HEK293 (cell line): ENCODE results near the gene NPHP4.

Experiments used
- CTCF ChIA-PET: fragments of 350-600 bp; formaldehyde crosslinking; extraction: SDS; loops from one replicate; lab custom pipeline; 2021; ENCODE audit warnings: antibody characterized with exemption; lab: Yijun Ruan, JAX
- POLR2A ChIA-PET: fragments of 300-600 bp; formaldehyde crosslinking; extraction: SDS; loops from one replicate; lab custom pipeline; 2020; ENCODE audit warnings: antibody characterized with exemption, inconsistent platforms; lab: Yijun Ruan, JAX
- H3K27ac ChIP-seq: fragments of 200-500 bp; sonication (Bioruptor generic); 2 replicates; pipeline ENCODE4 v1.5.1; 2014; ENCODE audit warnings: low read depth, low read length, control low read depth, inconsistent platforms; ENCODE audit errors: extremely low read depth
- H3K36me3 ChIP-seq, 2 experiments: fragments of 200-500 bp in 1 of 2; sonication (Bioruptor generic) in 1 of 2; 1 replicate in 1 of 2; 2 replicates in 1 of 2; pipeline ENCODE4 v1.5.1; 2014 to 2017; ENCODE audit warnings: inconsistent platforms in 2 of 2, low read length in 2 of 2; ENCODE audit not compliant: control insufficient read depth in 2 of 2, insufficient read depth in 1 of 2
- H3K4me1 ChIP-seq: fragments of 200-500 bp; sonication (Bioruptor generic); 2 replicates; pipeline ENCODE4 v1.5.1; 2014; ENCODE audit warnings: mild to moderate bottlenecking, low read length, inconsistent platforms; ENCODE audit not compliant: control insufficient read depth, insufficient read depth
- H3K4me3 ChIP-seq: 2 replicates; pipeline ENCODE4 v1.5.1; 2011; ENCODE audit warnings: low read depth, mild to moderate bottlenecking, control low read depth, low read length, moderate library complexity
- H3K9me3 ChIP-seq: fragments of 200-500 bp; sonication (Bioruptor generic); 2 replicates; pipeline ENCODE4 v1.5.1; 2014; ENCODE audit warnings: low read depth, low read length, inconsistent platforms; ENCODE audit not compliant: control insufficient read depth, insufficient read depth
- GFI1B ChIP-seq: fragments of 450-650 bp; formaldehyde crosslinking; IDR thresholded peaks from 2 replicates; pipeline ENCODE4 v1.5.1; 2016; ENCODE audit warnings: missing biosample characterization, missing genetic modification characterization
- HOXA7 ChIP-seq: sonication (generic); formaldehyde crosslinking; IDR thresholded peaks from 2 replicates; pipeline ENCODE4 v1.8.1; 2022; ENCODE audit warnings: missing genetic modification reagents, borderline replicate concordance
- HOXD13 ChIP-seq: sonication (generic); formaldehyde crosslinking; IDR thresholded peaks from 2 replicates; pipeline ENCODE4 v1.8.0; 2022; ENCODE audit warnings: missing genetic modification reagents, borderline replicate concordance
- IKZF3 ChIP-seq: fragments of 450-650 bp; IDR thresholded peaks from 2 replicates; pipeline ENCODE4 v1.5.0; 2018; ENCODE audit warnings: missing biosample characterization, mild to moderate bottlenecking, missing genetic modification characterization, moderate library complexity
- MEIS1 ChIP-seq: sonication (generic); formaldehyde crosslinking; IDR thresholded peaks from 2 replicates; pipeline ENCODE4 v1.8.1; 2022; ENCODE audit warnings: missing genetic modification reagents, mild to moderate bottlenecking, borderline replicate concordance
- ZBTB48 ChIP-seq: fragments of 450-650 bp; formaldehyde crosslinking; IDR thresholded peaks from 2 replicates; pipeline ENCODE4 v1.5.1; 2016; ENCODE audit warnings: missing biosample characterization, missing genetic modification characterization
- ZIC2 ChIP-seq: fragments of 450-650 bp; formaldehyde crosslinking; IDR thresholded peaks from 2 replicates; pipeline ENCODE4 v1.5.1; 2016; ENCODE audit warnings: missing biosample characterization, missing genetic modification characterization
- ZNF112 ChIP-seq: fragments of 450-650 bp; formaldehyde crosslinking; IDR thresholded peaks from 2 replicates; pipeline ENCODE4 v1.5.0; 2017; ENCODE audit warnings: missing biosample characterization, missing genetic modification characterization
- ZNF157 ChIP-seq: fragments of 450-650 bp; formaldehyde crosslinking; IDR thresholded peaks from 2 replicates; pipeline ENCODE4 v1.5.1; 2016; ENCODE audit warnings: missing biosample characterization, missing genetic modification characterization
- ZNF202 ChIP-seq: fragments of 450-650 bp; formaldehyde crosslinking; IDR thresholded peaks from 2 replicates; pipeline ENCODE4 v1.5.1; 2016; ENCODE audit warnings: missing biosample characterization, missing genetic modification characterization, borderline replicate concordance
- ZNF335 ChIP-seq: fragments of 450-650 bp; formaldehyde crosslinking; conservative IDR thresholded peaks from 2 replicates; pipeline ENCODE4 v1.5.1; 2016; ENCODE audit warnings: missing biosample characterization, missing genetic modification characterization
- ZNF366 ChIP-seq: fragments of 450-650 bp; formaldehyde crosslinking; conservative IDR thresholded peaks from 2 replicates; pipeline ENCODE4 v1.5.1; 2016; ENCODE audit warnings: missing biosample characterization, missing genetic modification characterization
- ZNF423 ChIP-seq: fragments of 450-650 bp; formaldehyde crosslinking; IDR thresholded peaks from 2 replicates; pipeline ENCODE4 v1.5.1; 2016; ENCODE audit warnings: missing biosample characterization, missing genetic modification characterization
- ZNF530 ChIP-seq: fragments of 450-650 bp; formaldehyde crosslinking; IDR thresholded peaks from 2 replicates; pipeline ENCODE4 v1.5.1; 2016; ENCODE audit warnings: low read depth, missing biosample characterization, missing genetic modification characterization
- ZNF544 ChIP-seq: fragments of 450-650 bp; formaldehyde crosslinking; IDR thresholded peaks from 2 replicates; pipeline ENCODE4 v1.5.0; 2017; ENCODE audit warnings: missing biosample characterization, missing genetic modification characterization
- ZNF558 ChIP-seq: fragments of 450-650 bp; formaldehyde crosslinking; IDR thresholded peaks from 2 replicates; pipeline ENCODE4 v1.5.1; 2016; ENCODE audit warnings: missing biosample characterization, missing genetic modification characterization
- ZNF623 ChIP-seq: fragments of 450-650 bp; formaldehyde crosslinking; IDR thresholded peaks from 2 replicates; pipeline ENCODE4 v1.5.1; 2016; ENCODE audit warnings: missing biosample characterization, missing genetic modification characterization
- ZNF664 ChIP-seq: fragments of 450-650 bp; formaldehyde crosslinking; IDR thresholded peaks from 2 replicates; pipeline ENCODE4 v1.5.1; 2016; ENCODE audit warnings: missing biosample characterization, missing genetic modification characterization
- TF ChIP-seq, protein P1 (sequence below): fragments of 450-650 bp; formaldehyde crosslinking; IDR thresholded peaks from 2 replicates; pipeline ENCODE4 v1.5.1; 2016; ENCODE audit warnings: missing biosample characterization, missing genetic modification characterization, low read depth
- TF ChIP-seq, protein P2 (sequence below): fragments of 450-650 bp; formaldehyde crosslinking; IDR thresholded peaks from 2 replicates; pipeline ENCODE4 v1.5.1; 2017; ENCODE audit warnings: missing biosample characterization, missing genetic modification characterization
- TF ChIP-seq, protein P3 (sequence below): fragments of 450-650 bp; formaldehyde crosslinking; IDR thresholded peaks from 2 replicates; pipeline ENCODE4 v1.5.1; 2016; ENCODE audit warnings: missing biosample characterization, missing genetic modification characterization
- TF ChIP-seq, protein P4 (sequence below): fragments of 450-650 bp; formaldehyde crosslinking; IDR thresholded peaks from 2 replicates; pipeline ENCODE4 v1.5.1; 2016; ENCODE audit warnings: missing biosample characterization, missing genetic modification characterization
- TF ChIP-seq, protein P5 (sequence below): fragments of 450-650 bp; formaldehyde crosslinking; IDR thresholded peaks from 2 replicates; pipeline ENCODE4 v1.5.1; 2016; ENCODE audit warnings: missing biosample characterization, missing genetic modification characterization
- TF ChIP-seq, protein P6 (sequence below): fragments of 450-650 bp; formaldehyde crosslinking; IDR thresholded peaks from 2 replicates; pipeline ENCODE4 v1.5.1; 2016; ENCODE audit warnings: missing biosample characterization, missing genetic modification characterization, low read depth

Gene NPHP4

DNA sequence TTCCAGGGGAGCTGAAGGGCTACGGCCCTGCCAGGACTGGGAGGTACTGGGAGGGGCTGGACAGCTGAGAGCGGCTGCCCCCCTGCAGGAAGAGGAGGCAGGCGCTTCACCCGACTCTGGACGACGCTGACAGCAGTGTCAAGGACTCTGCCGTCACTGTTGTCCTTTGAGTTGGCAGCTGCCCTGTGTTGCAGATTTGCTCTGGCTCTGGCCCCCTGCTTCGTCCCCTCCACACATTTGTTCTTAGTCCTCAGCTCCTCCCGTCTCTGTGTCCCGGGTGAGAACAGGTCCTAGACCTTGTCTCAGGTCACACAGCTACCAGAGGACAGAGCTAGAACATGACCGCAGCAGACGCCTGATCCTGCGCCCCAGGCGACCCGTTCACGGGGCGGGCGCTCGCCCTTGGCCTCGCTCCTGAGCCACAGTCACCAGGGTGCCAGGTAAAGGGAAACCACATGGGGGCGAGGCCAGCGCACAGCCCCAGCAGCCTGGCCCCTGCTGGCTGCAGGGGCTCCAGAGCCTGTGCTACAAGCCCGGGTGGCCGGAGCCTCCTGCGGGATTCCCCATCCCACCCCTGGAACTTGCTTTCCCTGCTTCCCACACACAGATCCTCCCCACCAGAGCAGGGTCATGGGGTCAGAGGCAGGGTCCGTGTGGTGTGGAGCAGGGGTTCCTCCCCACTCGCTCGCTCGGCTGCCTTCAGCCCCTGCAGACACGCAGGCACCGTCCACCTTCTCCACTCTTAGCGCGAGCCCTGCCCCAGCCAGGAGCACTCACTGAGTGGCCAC, 10.7 kb upstream of the NPHP4 start:
- H3K27ac ChIP-seq, result no peak overlapping the region
- H3K36me3 ChIP-seq, result no peaks in the 10 kb centered on the region
- no peak overlapping the region for H3K4me3 ChIP-seq
- no peaks in the 10 kb centered on the region for H3K9me3 ChIP-seq
- ChIA-PET CTCF (interaction anchor here (0.7 to 1.6 kb wide), 3 partner anchors 20 to 39 kb away, joined by 3 to 5 read pairs (median 3); no protein-coding TSS in a partner anchor), POLR2A (interaction anchor here (1.4 kb wide), 2 partner anchors 10 to 13 kb away, joined by 3 to 6 read pairs; no protein-coding TSS in a partner anchor)
- H3K4me1 ChIP-seq, result peaks cover 10% of the 10 kb centered on the region
- TF ChIP-seq ZNF544 (tag by site-specific recombination) (no peak), ZNF366 (tag by site-specific recombination) (no peak), ZNF558 (tag by site-specific recombination) (no peak), GFI1B (no peak), ZNF530 (tag by site-specific recombination) (no peak), IKZF3 (tag by site-specific recombination) (no peak), ZBTB48 (no peak), MEIS1 (CRISPR knock-in tag) (no peak), HOXA7 (CRISPR knock-in tag) (no peak), ZNF423 (0 out of 2 replicates have a peak, but pooled peaks have one; percentile 19), ZNF664 (tag by site-specific recombination) (no peak), ZNF335 (tag by site-specific recombination) (no peak), ZNF202 (tag by site-specific recombination) (no peak), ZNF157 (tag by site-specific recombination) (no peak), HOXD13 (no peak), ZNF623 (tag by site-specific recombination) (no peak), ZIC2 (tag by site-specific recombination) (peak; percentile 56; the same call in 1 of the 2 replicates), ZNF112 (tag by site-specific recombination) (no peak)
- TF ChIP-seq, protein P1, sequence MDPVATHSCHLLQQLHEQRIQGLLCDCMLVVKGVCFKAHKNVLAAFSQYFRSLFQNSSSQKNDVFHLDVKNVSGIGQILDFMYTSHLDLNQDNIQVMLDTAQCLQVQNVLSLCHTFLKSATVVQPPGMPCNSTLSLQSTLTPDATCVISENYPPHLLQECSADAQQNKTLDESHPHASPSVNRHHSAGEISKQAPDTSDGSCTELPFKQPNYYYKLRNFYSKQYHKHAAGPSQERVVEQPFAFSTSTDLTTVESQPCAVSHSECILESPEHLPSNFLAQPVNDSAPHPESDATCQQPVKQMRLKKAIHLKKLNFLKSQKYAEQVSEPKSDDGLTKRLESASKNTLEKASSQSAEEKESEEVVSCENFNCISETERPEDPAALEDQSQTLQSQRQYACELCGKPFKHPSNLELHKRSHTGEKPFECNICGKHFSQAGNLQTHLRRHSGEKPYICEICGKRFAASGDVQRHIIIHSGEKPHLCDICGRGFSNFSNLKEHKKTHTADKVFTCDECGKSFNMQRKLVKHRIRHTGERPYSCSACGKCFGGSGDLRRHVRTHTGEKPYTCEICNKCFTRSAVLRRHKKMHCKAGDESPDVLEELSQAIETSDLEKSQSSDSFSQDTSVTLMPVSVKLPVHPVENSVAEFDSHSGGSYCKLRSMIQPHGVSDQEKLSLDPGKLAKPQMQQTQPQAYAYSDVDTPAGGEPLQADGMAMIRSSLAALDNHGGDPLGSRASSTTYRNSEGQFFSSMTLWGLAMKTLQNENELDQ, result no peak
- TF ChIP-seq, protein P2, sequence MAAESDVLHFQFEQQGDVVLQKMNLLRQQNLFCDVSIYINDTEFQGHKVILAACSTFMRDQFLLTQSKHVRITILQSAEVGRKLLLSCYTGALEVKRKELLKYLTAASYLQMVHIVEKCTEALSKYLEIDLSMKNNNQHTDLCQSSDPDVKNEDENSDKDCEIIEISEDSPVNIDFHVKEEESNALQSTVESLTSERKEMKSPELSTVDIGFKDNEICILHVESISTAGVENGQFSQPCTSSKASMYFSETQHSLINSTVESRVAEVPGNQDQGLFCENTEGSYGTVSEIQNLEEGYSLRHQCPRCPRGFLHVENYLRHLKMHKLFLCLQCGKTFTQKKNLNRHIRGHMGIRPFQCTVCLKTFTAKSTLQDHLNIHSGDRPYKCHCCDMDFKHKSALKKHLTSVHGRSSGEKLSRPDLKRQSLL (tag by site-specific recombination), result no peak
- TF ChIP-seq, protein P3, sequence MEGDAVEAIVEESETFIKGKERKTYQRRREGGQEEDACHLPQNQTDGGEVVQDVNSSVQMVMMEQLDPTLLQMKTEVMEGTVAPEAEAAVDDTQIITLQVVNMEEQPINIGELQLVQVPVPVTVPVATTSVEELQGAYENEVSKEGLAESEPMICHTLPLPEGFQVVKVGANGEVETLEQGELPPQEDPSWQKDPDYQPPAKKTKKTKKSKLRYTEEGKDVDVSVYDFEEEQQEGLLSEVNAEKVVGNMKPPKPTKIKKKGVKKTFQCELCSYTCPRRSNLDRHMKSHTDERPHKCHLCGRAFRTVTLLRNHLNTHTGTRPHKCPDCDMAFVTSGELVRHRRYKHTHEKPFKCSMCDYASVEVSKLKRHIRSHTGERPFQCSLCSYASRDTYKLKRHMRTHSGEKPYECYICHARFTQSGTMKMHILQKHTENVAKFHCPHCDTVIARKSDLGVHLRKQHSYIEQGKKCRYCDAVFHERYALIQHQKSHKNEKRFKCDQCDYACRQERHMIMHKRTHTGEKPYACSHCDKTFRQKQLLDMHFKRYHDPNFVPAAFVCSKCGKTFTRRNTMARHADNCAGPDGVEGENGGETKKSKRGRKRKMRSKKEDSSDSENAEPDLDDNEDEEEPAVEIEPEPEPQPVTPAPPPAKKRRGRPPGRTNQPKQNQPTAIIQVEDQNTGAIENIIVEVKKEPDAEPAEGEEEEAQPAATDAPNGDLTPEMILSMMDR (tag by site-specific recombination), result peak; percentile 29; the same call in 1 of the 2 replicates
- TF ChIP-seq, protein P4, sequence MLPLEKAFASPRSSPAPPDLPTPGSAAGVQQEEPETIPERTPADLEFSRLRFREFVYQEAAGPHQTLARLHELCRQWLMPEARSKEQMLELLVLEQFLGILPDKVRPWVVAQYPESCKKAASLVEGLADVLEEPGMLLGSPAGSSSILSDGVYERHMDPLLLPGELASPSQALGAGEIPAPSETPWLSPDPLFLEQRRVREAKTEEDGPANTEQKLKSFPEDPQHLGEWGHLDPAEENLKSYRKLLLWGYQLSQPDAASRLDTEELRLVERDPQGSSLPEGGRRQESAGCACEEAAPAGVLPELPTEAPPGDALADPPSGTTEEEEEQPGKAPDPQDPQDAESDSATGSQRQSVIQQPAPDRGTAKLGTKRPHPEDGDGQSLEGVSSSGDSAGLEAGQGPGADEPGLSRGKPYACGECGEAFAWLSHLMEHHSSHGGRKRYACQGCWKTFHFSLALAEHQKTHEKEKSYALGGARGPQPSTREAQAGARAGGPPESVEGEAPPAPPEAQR (tag by site-specific recombination), result no peak
- TF ChIP-seq, protein P5, sequence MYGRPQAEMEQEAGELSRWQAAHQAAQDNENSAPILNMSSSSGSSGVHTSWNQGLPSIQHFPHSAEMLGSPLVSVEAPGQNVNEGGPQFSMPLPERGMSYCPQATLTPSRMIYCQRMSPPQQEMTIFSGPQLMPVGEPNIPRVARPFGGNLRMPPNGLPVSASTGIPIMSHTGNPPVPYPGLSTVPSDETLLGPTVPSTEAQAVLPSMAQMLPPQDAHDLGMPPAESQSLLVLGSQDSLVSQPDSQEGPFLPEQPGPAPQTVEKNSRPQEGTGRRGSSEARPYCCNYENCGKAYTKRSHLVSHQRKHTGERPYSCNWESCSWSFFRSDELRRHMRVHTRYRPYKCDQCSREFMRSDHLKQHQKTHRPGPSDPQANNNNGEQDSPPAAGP (tag by site-specific recombination), result no peak
- TF ChIP-seq, protein P6, sequence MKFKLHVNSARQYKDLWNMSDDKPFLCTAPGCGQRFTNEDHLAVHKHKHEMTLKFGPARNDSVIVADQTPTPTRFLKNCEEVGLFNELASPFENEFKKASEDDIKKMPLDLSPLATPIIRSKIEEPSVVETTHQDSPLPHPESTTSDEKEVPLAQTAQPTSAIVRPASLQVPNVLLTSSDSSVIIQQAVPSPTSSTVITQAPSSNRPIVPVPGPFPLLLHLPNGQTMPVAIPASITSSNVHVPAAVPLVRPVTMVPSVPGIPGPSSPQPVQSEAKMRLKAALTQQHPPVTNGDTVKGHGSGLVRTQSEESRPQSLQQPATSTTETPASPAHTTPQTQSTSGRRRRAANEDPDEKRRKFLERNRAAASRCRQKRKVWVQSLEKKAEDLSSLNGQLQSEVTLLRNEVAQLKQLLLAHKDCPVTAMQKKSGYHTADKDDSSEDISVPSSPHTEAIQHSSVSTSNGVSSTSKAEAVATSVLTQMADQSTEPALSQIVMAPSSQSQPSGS (tag by site-specific recombination), result no peak
